Osteocyte (in vitro differentiated cells): ENCODE results near the gene SART3. TPM values are rescaled to one million over a fixed set of nuclear protein-coding genes. Genes with fewer than 3 reads are reported as not detected.

ENCODE experiments used
- DNase-seq: peaks from one replicate; pipeline ENCODE4 v3.0.0; 2021; ENCODE audit warnings: mixed read lengths; ENCODE audit not compliant: unreplicated experiment; ENCODE audit errors: extremely low spot score
- H3K27ac Mint-ChIP-seq: one replicate; pipeline ENCODE4 v1.8.0; 2021; ENCODE audit warnings: mild to moderate bottlenecking, mixed read lengths; ENCODE audit not compliant: unreplicated experiment
- H3K27me3 Mint-ChIP-seq: one replicate; pipeline ENCODE4 v1.8.0; 2021; ENCODE audit warnings: mixed read lengths; ENCODE audit not compliant: unreplicated experiment
- H3K36me3 Mint-ChIP-seq: one replicate; pipeline ENCODE4 v1.8.0; 2021; ENCODE audit warnings: mixed read lengths; ENCODE audit not compliant: unreplicated experiment
- H3K4me1 Mint-ChIP-seq: one replicate; pipeline ENCODE4 v1.8.0; 2021; ENCODE audit warnings: mixed read lengths; ENCODE audit not compliant: unreplicated experiment
- H3K4me3 Mint-ChIP-seq: one replicate; pipeline ENCODE4 v1.8.0; 2021; ENCODE audit warnings: mild to moderate bottlenecking, moderate library complexity, mixed read lengths; ENCODE audit not compliant: unreplicated experiment
- H3K9me3 Mint-ChIP-seq: one replicate; pipeline ENCODE4 v1.8.0; 2021; ENCODE audit warnings: mixed read lengths; ENCODE audit not compliant: unreplicated experiment
- CTCF ChIP-seq: fragments of 200-600 bp; sonication (generic); IDR thresholded peaks from 2 replicates; pipeline ENCODE4 v1.5.0; 2021; ENCODE audit warnings: antibody characterized with exemption, mild to moderate bottlenecking, moderate library complexity
- total RNA-seq: library from RNA; stranded (reverse); gene quantifications from 2 replicates; pipeline ENCODE4 v1.2.1, GENCODE V29; 2021

The SART3 gene
- total RNA-seq, 1 donor from 2014 or later = 47.2 TPM

- no peaks in the 10 kb centered on the region for H3K36me3 Mint-ChIP-seq
- H3K27me3 Mint-ChIP-seq = no peaks in the 10 kb centered on the region
- no peak overlapping the region for H3K4me3 Mint-ChIP-seq
- no peaks in the 10 kb centered on the region for H3K9me3 Mint-ChIP-seq
- H3K27ac Mint-ChIP-seq = no peak overlapping the region
- H3K4me1 Mint-ChIP-seq = peaks cover 62% of the 10 kb centered on the region
- no peak for TF ChIP-seq CTCF
- DNase-seq = no peak
Observed at GRCh38 chr12:108607981-108608600, 47.1 kb upstream of the SART3 start.

GRCh38 chr12:108606492-108606891, 45.5 kb upstream of the SART3 start:
- Mint-ChIP-seq H3K27me3 (no peaks in the 10 kb centered on the region), H3K4me3 (no peak overlapping the region), H3K36me3 (no peaks in the 10 kb centered on the region), H3K4me1 (peaks cover 49% of the 10 kb centered on the region), H3K27ac (no peak overlapping the region), H3K9me3 (no peaks in the 10 kb centered on the region)
- no peak for TF ChIP-seq CTCF
- DNase-seq = no peak

- Mint-ChIP-seq H3K36me3 (no peaks in the 10 kb centered on the region), H3K9me3 (no peaks in the 10 kb centered on the region), H3K4me1 (peaks cover 43% of the 10 kb centered on the region), H3K27me3 (no peaks in the 10 kb centered on the region), H3K4me3 (no peak overlapping the region), H3K27ac (peak overlapping the region; percentile 45)
- DNase-seq = no peak
- no peak for TF ChIP-seq CTCF
Observed at GRCh38 chr12:108605690-108606406, 44.9 kb upstream of the SART3 start.

- Mint-ChIP-seq H3K4me3 (no peak overlapping the region), H3K27me3 (no peaks in the 10 kb centered on the region), H3K4me1 (peaks cover 36% of the 10 kb centered on the region), H3K36me3 (no peaks in the 10 kb centered on the region), H3K27ac (peak overlapping the region; percentile 45), H3K9me3 (no peaks in the 10 kb centered on the region)
- DNase-seq = no peak
- no peak for TF ChIP-seq CTCF
Observed at GRCh38 chr12:108605000-108605689, 44.2 kb upstream of the SART3 start.
